H1 (cell line): ENCODE data around the gene KRT13. TPM values are rescaled to one million over a fixed set of nuclear protein-coding genes. Genes with fewer than 3 reads are reported as not detected.

Source experiments
- CTCF ChIA-PET: fragments of 300-600 bp; sonication (Branson Sonifier 250); formaldehyde crosslinking; loops from one replicate; lab custom pipeline; 2021; ENCODE audit not compliant: partially characterized antibody; lab: Charles Lee
- POLR2A ChIA-PET: fragments of 300-600 bp; sonication (Branson Sonifier 250); formaldehyde crosslinking; loops from one replicate; lab custom pipeline; 2021; ENCODE audit warnings: inconsistent platforms; ENCODE audit not compliant: partially characterized antibody; lab: Charles Lee
- DNase-seq, 2 experiments: peaks; one replicate each; pipeline versions ENCODE4 v3.0.0 to v3.0.0-alpha.2; 2010 to 2022; ENCODE audit warnings: low spot score in 2 of 2, low read depth in 1 of 2, mixed read lengths in 1 of 2
- FAIRE-seq: peaks from 2 replicates; lab custom pipeline; 2011; peaks lifted over from hg19 to GRCh38; lab: Jason Lieb, UNC
- H2AFZ ChIP-seq: 2 replicates; pipeline ENCODE4 v1.8.1; 2012; ENCODE audit warnings: low read length, inconsistent platforms
- H2AK5ac ChIP-seq: 2 replicates; pipeline ENCODE4 v1.6.1; 2013; ENCODE audit warnings: low read depth, low read length
- H2BK120ac ChIP-seq: replicated peaks from 2 replicates; pipeline ENCODE3; 2013; ENCODE audit warnings: low read depth, low read length, inconsistent platforms
- H2BK12ac ChIP-seq: 2 replicates; pipeline ENCODE4 v1.6.1; 2013; ENCODE audit warnings: low read depth, low read length
- H2BK15ac ChIP-seq: 2 replicates; pipeline ENCODE4 v1.6.1; 2013; ENCODE audit warnings: low read length
- H2BK20ac ChIP-seq: 2 replicates; pipeline ENCODE4 v1.6.1; 2013; ENCODE audit warnings: low read length
- H2BK5ac ChIP-seq: 2 replicates; pipeline ENCODE4 v1.6.1; 2013; ENCODE audit warnings: low read depth, low read length
- H3K14ac ChIP-seq: 2 replicates; pipeline ENCODE4 v1.6.1; 2013; ENCODE audit warnings: inconsistent platforms; ENCODE audit not compliant: insufficient read length
- H3K18ac ChIP-seq: 2 replicates; pipeline ENCODE4 v1.6.1; 2013; ENCODE audit warnings: low read length; ENCODE audit errors: extremely low read depth
- H3K23ac ChIP-seq: 2 replicates; pipeline ENCODE4 v1.6.1; 2013; ENCODE audit warnings: inconsistent platforms; ENCODE audit not compliant: insufficient read length
- H3K23me2 ChIP-seq: 2 replicates; pipeline ENCODE4 v1.6.1; 2013; ENCODE audit warnings: low read depth, low read length
- H3K27ac ChIP-seq: 2 replicates; pipeline ENCODE4 v1.6.1; 2011; ENCODE audit warnings: low read depth, low read length, inconsistent platforms
- H3K27me3 ChIP-seq, 4 experiments: replicated peaks in 1 of 4; 1 replicate in 1 of 4; 2 replicates in 3 of 4; pipeline versions ENCODE4 v1.6.1 to v1.8.1; 2011 to 2013; ENCODE audit warnings: low read length in 3 of 4, mild to moderate bottlenecking in 3 of 4, inconsistent platforms in 2 of 4, mixed read lengths in 2 of 4, moderate library complexity in 1 of 4; ENCODE audit not compliant: control insufficient read depth in 3 of 4, insufficient read depth in 3 of 4; ENCODE audit errors: extremely low read depth in 1 of 4
- H3K36me3 ChIP-seq, 4 experiments: 2 replicates each; pipeline versions ENCODE4 v1.6.1 to v1.8.1; 2011 to 2013; ENCODE audit warnings: mild to moderate bottlenecking in 4 of 4, low read length in 3 of 4, moderate library complexity in 2 of 4, control low read depth in 1 of 4, inconsistent platforms in 1 of 4; ENCODE audit not compliant: insufficient read depth in 4 of 4, control insufficient read depth in 2 of 4
- H3K4ac ChIP-seq: replicated peaks from 2 replicates; pipeline ENCODE3; 2013; ENCODE audit warnings: low read length, low read depth, mixed read lengths, inconsistent platforms; ENCODE audit not compliant: insufficient read length
- H3K4me1 ChIP-seq, 4 experiments: replicated peaks in 1 of 4; 1 replicate in 1 of 4; 2 replicates in 3 of 4; pipeline versions ENCODE4 v1.6.1 to v1.8.1; 2011 to 2013; ENCODE audit warnings: low read length in 3 of 4, inconsistent platforms in 2 of 4, mixed read lengths in 1 of 4; ENCODE audit not compliant: insufficient read depth in 4 of 4, control insufficient read depth in 3 of 4
- H3K4me2 ChIP-seq, 2 experiments: 2 replicates each; pipeline versions ENCODE4 v1.6.1 to v1.8.1; 2011 to 2013; ENCODE audit warnings: low read depth in 2 of 2, low read length in 2 of 2, control low read depth in 1 of 2, inconsistent platforms in 1 of 2, mild to moderate bottlenecking in 1 of 2; ENCODE audit not compliant: insufficient read depth in 1 of 2
- H3K4me3 ChIP-seq, 4 experiments: fragments of 200-600, 300-600 bp in 1 of 4; sonication (generic), shearing (Covaris generic), sonication (Bioruptor Twin) in 1 of 4; 2 replicates each; pipeline versions ENCODE4 v1.5.1 to v1.8.1; 2011 to 2016; ENCODE audit warnings: low read length in 4 of 4, low read depth in 3 of 4, control low read depth in 2 of 4, inconsistent platforms in 2 of 4, mild to moderate bottlenecking in 2 of 4, mixed read lengths in 1 of 4, moderate library complexity in 1 of 4; ENCODE audit not compliant: insufficient read depth in 2 of 4; ENCODE audit errors: extremely low read depth in 1 of 4
- H3K56ac ChIP-seq: replicated peaks from 2 replicates; pipeline ENCODE3; 2013; ENCODE audit warnings: low read depth, mild to moderate bottlenecking, mixed read lengths, low read length, inconsistent platforms; ENCODE audit not compliant: insufficient read length
- H3K79me1 ChIP-seq: 2 replicates; pipeline ENCODE4 v1.6.1; 2013; ENCODE audit warnings: low read depth, low read length, control low read depth
- H3K79me2 ChIP-seq, 2 experiments: 2 replicates each; pipeline versions ENCODE4 v1.6.1 to v1.8.1; 2012 to 2013; ENCODE audit warnings: low read length in 2 of 2, mild to moderate bottlenecking in 2 of 2, inconsistent platforms in 1 of 2; ENCODE audit not compliant: insufficient read depth in 2 of 2, control insufficient read depth in 1 of 2
- H3K9ac ChIP-seq, 4 experiments: replicated peaks in 1 of 4; 1 replicate in 1 of 4; 2 replicates in 3 of 4; pipeline versions ENCODE4 v1.6.1 to v1.8.1; 2011 to 2013; ENCODE audit warnings: low read depth in 3 of 4, low read length in 3 of 4, control low read depth in 2 of 4, mild to moderate bottlenecking in 2 of 4, moderate library complexity in 2 of 4, inconsistent platforms in 1 of 4; ENCODE audit errors: extremely low read depth in 1 of 4
- H3K9me3 ChIP-seq, 2 experiments: 2 replicates each; pipeline versions ENCODE4 v1.6.1 to v1.8.1; 2012 to 2013; ENCODE audit warnings: mild to moderate bottlenecking in 2 of 2, moderate library complexity in 2 of 2, control low read depth in 1 of 2, inconsistent platforms in 1 of 2, low read depth in 1 of 2, low read length in 1 of 2, mixed read lengths in 1 of 2; ENCODE audit not compliant: insufficient read depth in 2 of 2
- H4K20me1 ChIP-seq, 2 experiments: replicated peaks in 1 of 2; 2 replicates each; pipeline versions ENCODE3 to v1.8.1; 2011 to 2013; ENCODE audit warnings: inconsistent platforms in 2 of 2, low read length in 2 of 2, mild to moderate bottlenecking in 1 of 2; ENCODE audit not compliant: insufficient read depth in 2 of 2, control insufficient read depth in 1 of 2
- H4K5ac ChIP-seq: 2 replicates; pipeline ENCODE4 v1.6.1; 2013; ENCODE audit warnings: low read length, low read depth, mixed read lengths, inconsistent platforms; ENCODE audit not compliant: insufficient read length
- H4K8ac ChIP-seq: 2 replicates; pipeline ENCODE4 v1.8.0; 2013; ENCODE audit warnings: mild to moderate bottlenecking, moderate library complexity, low read length, inconsistent platforms; ENCODE audit not compliant: insufficient read depth; ENCODE audit errors: extremely low read depth
- H4K91ac ChIP-seq: replicated peaks from 2 replicates; pipeline ENCODE3; 2013; ENCODE audit warnings: low read length, mixed read lengths, inconsistent platforms; ENCODE audit not compliant: insufficient read length
- TBP ChIP-seq: IDR thresholded peaks from 2 replicates; pipeline ENCODE4 v1.6.1; 2011; ENCODE audit warnings: low read depth, low read length, improper control_type of control experiment
- WGBS, 2 experiments: shearing (Covaris generic) in 1 of 2; methylation state at CpG; one replicate each; pipeline versions ENCODE4 v1.1.6 to v1.1.7; 2013 to 2015; ENCODE audit warnings: low lambda C conversion rate in 2 of 2, mixed read lengths in 2 of 2, inconsistent platforms in 1 of 2, low coverage in 1 of 2, missing lambda C conversion rate in 1 of 2; ENCODE audit not compliant: insufficient replicate concordance in 2 of 2, insufficient coverage in 1 of 2, insufficient read length in 1 of 2; ENCODE audit errors: extremely low coverage in 1 of 2, missing lambda C conversion rate in 1 of 2; 5-methylcytosine and 5-hydroxymethylcytosine counted together
- polyA plus RNA-seq, 7 experiments: library from polyadenylated mRNA; depleted of rRNA in 3 of 7; stranded (reverse) in 5 of 7; unstranded in 2 of 7; fragments of >200 nt in 5 of 7; fragments of 200-250 nt in 2 of 7; gene quantifications; 1 replicate in 5 of 7; 2 replicates in 1 of 7; 4 replicates in 1 of 7; pipeline versions ENCODE4 v1.2.1 to v1.2.3, GENCODE V29; 2011 to 2013; ENCODE audit warnings: missing spikeins in 2 of 7, mixed read lengths in 2 of 7
- total RNA-seq: library from RNA; stranded (reverse); fragmentation: NEBNext Ultra II Directional; extraction: Animal tissue kit (Norgen Biotek cat#: 25700); gene quantifications from 2 replicates; pipeline ENCODE4 v1.2.1, GENCODE V29; 2021
- TF ChIP-seq, protein P1 (sequence below): IDR thresholded peaks from 2 replicates; pipeline ENCODE4 v1.6.1; 2011; ENCODE audit warnings: low read length, improper control_type of control experiment

KRT13 gene
- total and polyA plus RNA-seq, 2 of the 8 experiments (the other 6 are each of a cell fraction or from before 2014, with no cell fraction given), result 0.09 TPM; not detected in 1

GRCh38 chr17:41520821-41521521 is 15.6 kb upstream of the KRT13 start:
- peak overlapping the region; percentile 16 for H3K4ac ChIP-seq
- no peak overlapping the region for H3K9ac ChIP-seq
- DNase-seq, result no peak
- no peaks in the 10 kb centered on the region for H3K79me2 ChIP-seq
- H3K27me3 ChIP-seq, result no peaks in the 10 kb centered on the region
- H3K27ac ChIP-seq, result no peak overlapping the region
- POLR2A ChIA-PET, result interaction anchor here (0.8 to 11.0 kb wide), 8 partner anchors 8 to 145 kb away, joined by 3 to 293 read pairs (median 6); partner anchors contain the start of genes KRT19 and KRT35
- TF ChIP-seq, protein P1, sequence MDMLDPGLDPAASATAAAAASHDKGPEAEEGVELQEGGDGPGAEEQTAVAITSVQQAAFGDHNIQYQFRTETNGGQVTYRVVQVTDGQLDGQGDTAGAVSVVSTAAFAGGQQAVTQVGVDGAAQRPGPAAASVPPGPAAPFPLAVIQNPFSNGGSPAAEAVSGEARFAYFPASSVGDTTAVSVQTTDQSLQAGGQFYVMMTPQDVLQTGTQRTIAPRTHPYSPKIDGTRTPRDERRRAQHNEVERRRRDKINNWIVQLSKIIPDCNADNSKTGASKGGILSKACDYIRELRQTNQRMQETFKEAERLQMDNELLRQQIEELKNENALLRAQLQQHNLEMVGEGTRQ, result no peak
- no peak for TF ChIP-seq TBP
- TF ChIP-seq, all 59 proteins: peak for 0
- H3K4me1 ChIP-seq, result peaks cover 0 to 16% (median 10%) of the 10 kb centered on the region in 4 experiments; a peak in 6 of 7 replicates
- H3K14ac ChIP-seq, result no peak overlapping the region
- no peaks in the 10 kb centered on the region; the same call in 1 of the 2 replicates for H3K23me2 ChIP-seq
- H3K23ac ChIP-seq, result no peak overlapping the region
- H3K9me3 ChIP-seq, result no peaks in the 10 kb centered on the region
- H4K91ac ChIP-seq, result no peak overlapping the region
- no peak for FAIRE-seq
- CTCF ChIA-PET, result interaction anchor here (0.6 to 2.3 kb wide), 12 partner anchors 12 to 612 kb away, joined by 3 to 9 read pairs (median 4); partner anchors contain the start of gene KRT9
- H3K4me2 ChIP-seq, result no peak overlapping the region
- no peak overlapping the region for H4K5ac ChIP-seq
- H2BK12ac ChIP-seq, result 0 out of 2 replicates have a peak overlapping the region, but pooled peaks have one; percentile 50
- H4K8ac ChIP-seq, result no peak overlapping the region
- H2BK20ac ChIP-seq, result no peak overlapping the region
- H2BK5ac ChIP-seq, result 0 out of 2 replicates have a peak overlapping the region, but pooled peaks have one; percentile 35
- H3K56ac ChIP-seq, result no peak overlapping the region
- 0 out of 2 replicates have a peak overlapping the region, but pooled peaks have one; percentile 46 for H2BK15ac ChIP-seq
- 88% methylated on average over 10 of the region's 10 CpGs; no CpG with 5 or more reads in 1 of the 2 experiments for WGBS, 2 experiments
- H3K4me3 ChIP-seq, result no peak overlapping the region
- peaks cover 3 to 8% of the 10 kb centered on the region in 2 experiments for H4K20me1 ChIP-seq
- no peak overlapping the region for H2BK120ac ChIP-seq
- H2AFZ ChIP-seq, result no peak overlapping the region
- peak overlapping the region; percentile 71; the same call in 1 of the 2 replicates for H3K18ac ChIP-seq
- peaks cover 2% of the 10 kb centered on the region; the same call in 1 of the 2 replicates for H3K79me1 ChIP-seq
- H3K36me3 ChIP-seq, result peaks cover 12 to 31% (median 19%) of the 10 kb centered on the region in 4 experiments
- no peak overlapping the region for H2AK5ac ChIP-seq
